ENCODE measurements around the gene STRBP. TPM values are rescaled to one million over a fixed set of nuclear protein-coding genes. Genes with fewer than 3 reads are reported as not detected.
"Not testable (repeated sequence)": the region's sequence is repeated elsewhere in the genome, so short reads cannot be mapped to it uniquely, and the experiment has no call there.

The STRBP gene
- total RNA-seq, 1 donor from 2014 or later = 45.4 TPM

GRCh38 chr9:123284656-123285055 is 16.3 kb upstream of the STRBP start:
- Mint-ChIP-seq H3K9me3 (ENCODE audit: unreplicated experiment) (no peaks in the 10 kb centered on the region), H3K36me3 (ENCODE audit: low read depth, unreplicated experiment) (no peaks in the 10 kb centered on the region), H3K27ac (ENCODE audit: unreplicated experiment) (no peak overlapping the region), H3K4me1 (ENCODE audit: unreplicated experiment) (no peaks in the 10 kb centered on the region), H3K27me3 (ENCODE audit: unreplicated experiment) (no peaks in the 10 kb centered on the region), H3K4me3 (ENCODE audit: unreplicated experiment) (no peak overlapping the region)
- DNase-seq (ENCODE audit: low spot score) = no peak
- no peak for TF ChIP-seq CTCF (IDR thresholded peaks at IDR 0.05; ENCODE audit: unreplicated experiment)

GRCh38 chr9:123283455-123283854 is 15.1 kb upstream of the STRBP start:
- Mint-ChIP-seq H3K36me3 (ENCODE audit: low read depth, unreplicated experiment) (peaks cover 8% of the 10 kb centered on the region), H3K9me3 (ENCODE audit: unreplicated experiment) (no peaks in the 10 kb centered on the region), H3K27ac (ENCODE audit: unreplicated experiment) (no peak overlapping the region), H3K27me3 (ENCODE audit: unreplicated experiment) (no peaks in the 10 kb centered on the region), H3K4me3 (ENCODE audit: unreplicated experiment) (no peak overlapping the region), H3K4me1 (ENCODE audit: unreplicated experiment) (no peaks in the 10 kb centered on the region)
- DNase-seq (ENCODE audit: low spot score) = no peak
- no peak for TF ChIP-seq CTCF (IDR thresholded peaks at IDR 0.05; ENCODE audit: unreplicated experiment)

GRCh38 chr9:123283048-123283408 is 14.6 kb upstream of the STRBP start:
- no peak for DNase-seq (ENCODE audit: low spot score)
- Mint-ChIP-seq H3K4me1 (ENCODE audit: unreplicated experiment) (no peaks in the 10 kb centered on the region), H3K27me3 (ENCODE audit: unreplicated experiment) (no peaks in the 10 kb centered on the region), H3K4me3 (ENCODE audit: unreplicated experiment) (no peak overlapping the region), H3K9me3 (ENCODE audit: unreplicated experiment) (no peaks in the 10 kb centered on the region), H3K36me3 (ENCODE audit: low read depth, unreplicated experiment) (peaks cover 8% of the 10 kb centered on the region), H3K27ac (ENCODE audit: unreplicated experiment) (no peak overlapping the region)
- no peak for TF ChIP-seq CTCF (IDR thresholded peaks at IDR 0.05; ENCODE audit: unreplicated experiment)

- Mint-ChIP-seq H3K4me1 (ENCODE audit: unreplicated experiment) (no peaks in the 10 kb centered on the region), H3K9me3 (ENCODE audit: unreplicated experiment) (no peaks in the 10 kb centered on the region), H3K27ac (ENCODE audit: unreplicated experiment) (no peak overlapping the region), H3K36me3 (ENCODE audit: low read depth, unreplicated experiment) (peaks cover 8% of the 10 kb centered on the region), H3K27me3 (ENCODE audit: unreplicated experiment) (no peaks in the 10 kb centered on the region), H3K4me3 (ENCODE audit: unreplicated experiment) (no peak overlapping the region)
- TF ChIP-seq CTCF (IDR thresholded peaks at IDR 0.05; ENCODE audit: unreplicated experiment) = no peak
- DNase-seq (ENCODE audit: low spot score) = no peak
Observed at GRCh38 chr9:123282362-123283047, 14.1 kb upstream of the STRBP start.

- TF ChIP-seq CTCF (IDR thresholded peaks at IDR 0.05; ENCODE audit: unreplicated experiment) = no peak
- no peak for DNase-seq (ENCODE audit: low spot score)
- Mint-ChIP-seq H3K36me3 (ENCODE audit: low read depth, unreplicated experiment) (peaks cover 8% of the 10 kb centered on the region), H3K4me1 (ENCODE audit: unreplicated experiment) (no peaks in the 10 kb centered on the region), H3K27me3 (ENCODE audit: unreplicated experiment) (no peaks in the 10 kb centered on the region), H3K4me3 (ENCODE audit: unreplicated experiment) (no peak overlapping the region), H3K9me3 (ENCODE audit: unreplicated experiment) (no peaks in the 10 kb centered on the region), H3K27ac (ENCODE audit: unreplicated experiment) (no peak overlapping the region)
Observed at GRCh38 chr9:123281659-123282350, 13.4 kb upstream of the STRBP start.

- H3K27me3 Mint-ChIP-seq (ENCODE audit: unreplicated experiment); H3K9me3 Mint-ChIP-seq (ENCODE audit: unreplicated experiment); DNase-seq (ENCODE audit: low spot score); H3K4me1 Mint-ChIP-seq (ENCODE audit: unreplicated experiment); H3K27ac Mint-ChIP-seq (ENCODE audit: unreplicated experiment); H3K4me3 Mint-ChIP-seq (ENCODE audit: unreplicated experiment); H3K36me3 Mint-ChIP-seq (ENCODE audit: low read depth, unreplicated experiment): not testable (repeated sequence)
Observed at GRCh38 chr9:123278879-123279493, 10.6 kb upstream of the STRBP start.
